Heart right ventricle (tissue), 16 donors: Measurements from ENCODE around the gene LTB4R. TPM values are rescaled to one million over a fixed set of nuclear protein-coding genes. Genes with fewer than 3 reads are reported as not detected.
A peak's percentile ranks its signal among the peaks of the same experiment; 100 is the strongest.

Experiments used
- ATAC-seq, 8 donors: fragments of 200-7000 bp; cut with Tn5 transposase; one replicate each; pipeline ENCODE4 v1.9.1; 2020; ENCODE audit warnings: mild to moderate bottlenecking in 8 of 8, moderate library complexity in 8 of 8, moderate number of reproducible peaks in 1 of 8
- DNase-seq, 2 donors: peaks; one replicate each; pipeline ENCODE4 v3.0.0-alpha.2; 2020
- H3K27ac ChIP-seq, 10 donors: fragments of 200-600 bp; sonication (generic) in 2 of 10; one replicate each; pipeline versions ENCODE4 v1.5.0 to v1.8.0; 2020 to 2022; ENCODE audit warnings: mild to moderate bottlenecking in 3 of 10
- H3K27me3 ChIP-seq, 7 donors: fragments of 200-600 bp; one replicate each; pipeline ENCODE4 v1.8.0; 2021 to 2022; ENCODE audit warnings: mild to moderate bottlenecking in 2 of 7
- H3K36me3 ChIP-seq, 9 donors: fragments of 200-600 bp; sonication (generic) in 1 of 9; one replicate each; pipeline versions ENCODE4 v1.5.0 to v1.8.0; 2020 to 2022; ENCODE audit warnings: mild to moderate bottlenecking in 2 of 9
- H3K4me1 ChIP-seq, 9 donors: fragments of 200-600 bp; sonication (generic) in 1 of 9; one replicate each; pipeline versions ENCODE4 v1.5.0 to v1.8.0; 2020 to 2022; ENCODE audit warnings: mild to moderate bottlenecking in 4 of 9
- H3K4me3 ChIP-seq, 10 donors: fragments of 200-600 bp; sonication (generic) in 2 of 10; one replicate each; pipeline versions ENCODE4 v1.5.0 to v1.8.0; 2020 to 2022; ENCODE audit warnings: mild to moderate bottlenecking in 7 of 10, moderate library complexity in 2 of 10
- H3K9me3 ChIP-seq, 11 donors: fragments of 200-600 bp in 10 of 11; sonication (generic) in 2 of 11; one replicate each; pipeline versions ENCODE4 v1.5.0 to v1.8.0; 2013 to 2022; ENCODE audit warnings: mild to moderate bottlenecking in 2 of 11, control low read depth in 1 of 11, moderate library complexity in 1 of 11
- WGBS, 2 donors: extraction: QIAGEN DNeasy Blood & Tissue Kit; methylation state at CpG; one replicate each; pipeline ENCODE4 v1.1.7; 2013; ENCODE audit warnings: inconsistent platforms in 1 of 2; 5-methylcytosine and 5-hydroxymethylcytosine counted together
- intact Hi-C, 10 donors: fragments of 100-400 bp; cut with DNase I; formaldehyde crosslinking; loops; one replicate each; pipeline versions ENCODE4 v1.11.1 to v1.14.2; 2022
- polyA plus RNA-seq, 2 donors: library from polyadenylated mRNA; stranded (reverse); fragments of 200-250 nt; gene quantifications; one replicate each; pipeline ENCODE4 v1.2.3, GENCODE V29; 2013
- total RNA-seq, 10 donors: library from RNA; stranded (reverse); fragmentation: NEBNext Ultra II Directional in 3 of 10; extraction: Animal tissue kit (Norgen Biotek cat#: 25700) in 3 of 10; gene quantifications; one replicate each; pipeline versions ENCODE4 v1.2.1 to v1.2.4, GENCODE V29; 2021 to 2023
- TF ChIP-seq, protein P1 (sequence below), 9 donors: fragments of 200-600 bp; sonication (generic) in 2 of 9; IDR thresholded peaks; one replicate each; pipeline versions ENCODE4 v1.5.0 to v1.8.0; 2021 to 2022; ENCODE audit warnings: antibody characterized with exemption in 9 of 9, mild to moderate bottlenecking in 5 of 9, moderate library complexity in 1 of 9
- donor health status: Arrhythmogenic right ventricular cardiomyopathy.
- donor health status: ischemic (EF 13 %, LVEDD 7.1; RV severe dilation, severe dysfunction).
- donor health status: healthy with polysubstance abuse.
- donor health status: DM: no; HTN: yes; CAD: no.
- donor health status: DM: no; HTN: no; CAD: no.
- donor health status: ischemic (EF 25% LVEDD 6.9; RV normal size, moderate dysfunction).
- donor health status: ischemic (EF 25% LVEDD 5.7; RV mildly dilated, moderate dysfunction).
- donor health status: healthy.
- donor health status: DM: yes; HTN: yes; CAD: no.
- donor health status: Ischemic cardiomyopathy.
- donor health status: ischemic (EF 35%, LVEDD 5.7; RV mildly dilated, moderate dysfunction).
- donor health status: nonischemic (EF 11% LVEDD 7.7; RV severe dilation, severe dysfunction).
- donor health status: DM: yes; HTN: yes; CAD: no.
- donor health status: PGD.
- donor health status: ischemic (EF 29% LVEDD 5.4; RV normal size, mild dysfunction).
- donor health status: nonischemic (EF 23%, LVEDD 6.1; RV moderate dilation, normal function).

The LTB4R gene
- total and polyA plus RNA-seq, 12 donors: 0.76 to 3.7 (median 2.0) TPM

GRCh38 chr14:24316597-24316950 lies 5.3 kb downstream of the LTB4R start:
- Histone ChIP-seq H3K27ac (peak overlapping the region in 8 of 10 donors; percentile 50 to 88 (median 74)), H3K27me3 (peaks cover 0 to 38% (median 4%) of the 10 kb centered on the region in 7 donors)

DNA sequence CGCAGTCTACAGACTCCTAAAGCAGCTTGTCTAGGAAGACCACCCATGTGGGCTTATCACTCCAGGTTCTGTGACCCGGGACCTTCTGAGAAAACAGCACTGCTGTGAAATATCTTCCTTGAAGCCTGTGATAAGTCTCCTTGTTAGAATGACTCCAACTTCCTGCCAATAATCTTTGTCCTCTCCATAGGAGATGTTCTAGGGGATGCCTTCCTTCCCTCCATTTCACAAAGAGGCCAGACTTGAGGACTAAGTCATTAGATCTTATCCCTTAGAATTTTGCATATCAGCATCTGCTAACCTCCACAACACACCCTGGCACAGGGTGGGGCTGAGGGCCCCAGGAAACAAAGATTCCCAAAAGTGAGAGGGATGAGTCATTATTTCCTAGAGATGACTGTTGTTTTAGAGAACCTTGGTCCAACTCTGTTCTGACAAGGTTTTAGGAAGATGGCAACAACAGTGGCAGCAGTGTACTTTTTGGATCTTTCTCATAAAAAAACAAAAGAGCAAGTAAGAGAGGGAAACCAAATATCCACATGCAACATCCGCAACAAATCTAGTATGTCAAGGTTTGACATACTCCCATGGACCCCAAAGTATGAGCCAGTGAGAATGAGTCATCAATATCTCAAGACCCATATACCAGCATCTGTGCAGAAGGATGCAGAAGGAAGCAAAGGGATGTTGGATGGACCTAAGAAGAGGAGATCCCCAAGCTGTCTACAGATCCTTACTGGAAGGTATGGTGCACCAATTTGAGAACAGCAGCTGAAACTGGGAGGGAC lies 6.0 kb downstream of the LTB4R start:
- Histone ChIP-seq H3K27me3 (peaks cover 0 to 38% (median 4%) of the 10 kb centered on the region in 7 donors), H3K36me3 (peaks cover 0 to 48% (median 0%) of the 10 kb centered on the region in 9 donors), H3K9me3 (no peaks in the 10 kb centered on the region), H3K4me1 (peaks cover 11 to 68% (median 47%) of the 10 kb centered on the region in 9 donors), H3K4me3 (no peak overlapping the region), H3K27ac (peak overlapping the region in 2 of 10 donors; percentile 82 to 88)
- intact Hi-C loops: loop anchor here in 1 of 10 donors (5.0 kb wide), 1 partner anchor 120 kb away; no protein-coding TSS in a partner anchor
- ATAC-seq: no peak
- TF ChIP-seq, protein P1, sequence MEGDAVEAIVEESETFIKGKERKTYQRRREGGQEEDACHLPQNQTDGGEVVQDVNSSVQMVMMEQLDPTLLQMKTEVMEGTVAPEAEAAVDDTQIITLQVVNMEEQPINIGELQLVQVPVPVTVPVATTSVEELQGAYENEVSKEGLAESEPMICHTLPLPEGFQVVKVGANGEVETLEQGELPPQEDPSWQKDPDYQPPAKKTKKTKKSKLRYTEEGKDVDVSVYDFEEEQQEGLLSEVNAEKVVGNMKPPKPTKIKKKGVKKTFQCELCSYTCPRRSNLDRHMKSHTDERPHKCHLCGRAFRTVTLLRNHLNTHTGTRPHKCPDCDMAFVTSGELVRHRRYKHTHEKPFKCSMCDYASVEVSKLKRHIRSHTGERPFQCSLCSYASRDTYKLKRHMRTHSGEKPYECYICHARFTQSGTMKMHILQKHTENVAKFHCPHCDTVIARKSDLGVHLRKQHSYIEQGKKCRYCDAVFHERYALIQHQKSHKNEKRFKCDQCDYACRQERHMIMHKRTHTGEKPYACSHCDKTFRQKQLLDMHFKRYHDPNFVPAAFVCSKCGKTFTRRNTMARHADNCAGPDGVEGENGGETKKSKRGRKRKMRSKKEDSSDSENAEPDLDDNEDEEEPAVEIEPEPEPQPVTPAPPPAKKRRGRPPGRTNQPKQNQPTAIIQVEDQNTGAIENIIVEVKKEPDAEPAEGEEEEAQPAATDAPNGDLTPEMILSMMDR (IDR thresholded peaks at IDR 0.05): no peak
- no peak for DNase-seq
- 75 to 81% methylated on average over 3 of the region's 3 CpGs for WGBS, 2 donors

More at GRCh38 chr14:24316597-24316950, 5.3 kb downstream of the LTB4R start:
- ATAC-seq (peak in 5 of 8 donors; percentile 1 to 12 (median 3)), DNase-seq (no peak)
- intact Hi-C loops: loop anchor here in 1 of 10 donors (5.0 kb wide), 1 partner anchor 121 kb away; no protein-coding TSS in a partner anchor
- WGBS, 2 donors: 44 to 52% methylated on average over 18 of the region's 18 CpGs
- peak overlapping the region in 3 of 10 donors; percentile 20 to 21 (median 20) for H3K4me3 ChIP-seq
- TF ChIP-seq, protein P1 (IDR thresholded peaks at IDR 0.05): no peak
- peaks cover 0 to 40% (median 0%) of the 10 kb centered on the region in 9 donors for H3K36me3 ChIP-seq
- no peaks in the 10 kb centered on the region for H3K9me3 ChIP-seq
- H3K4me1 ChIP-seq: peaks cover 11 to 76% (median 55%) of the 10 kb centered on the region in 9 donors

- intact Hi-C loops: no loop called here
- no peaks in the 10 kb centered on the region for H3K9me3 ChIP-seq
- whole genome bisulfite sequencing, 2 donors: 88 to 90% methylated on average over 14 of the region's 14 CpGs
- H3K36me3 ChIP-seq: peaks cover 0 to 87% (median 0%) of the 10 kb centered on the region in 9 donors
- H3K4me1 ChIP-seq: peaks cover 1 to 28% (median 8%) of the 10 kb centered on the region in 9 donors
- DNase-seq (no peak), ATAC-seq (no peak)
- no peak overlapping the region for H3K27ac ChIP-seq
- peaks cover 0 to 34% (median 4%) of the 10 kb centered on the region in 7 donors for H3K27me3 ChIP-seq
- TF ChIP-seq, protein P1 (IDR thresholded peaks at IDR 0.05): no peak
- no peak overlapping the region for H3K4me3 ChIP-seq
These were observed 10.1 kb downstream of the LTB4R start for GRCh38 chr14:24321212-24321975.

- H3K27ac ChIP-seq: no peak overlapping the region
- H3K4me3 ChIP-seq: no peak overlapping the region
- TF ChIP-seq, protein P1 (IDR thresholded peaks at IDR 0.05): no peak
- no peaks in the 10 kb centered on the region for H3K9me3 ChIP-seq
- peaks cover 0 to 97% (median 0%) of the 10 kb centered on the region in 9 donors for H3K36me3 ChIP-seq
- no peak for DNase-seq
- peaks cover 0 to 27% (median 0%) of the 10 kb centered on the region in 9 donors for H3K4me1 ChIP-seq
- no peak for ATAC-seq
- H3K27me3 ChIP-seq: peaks cover 0 to 21% (median 1%) of the 10 kb centered on the region in 7 donors
- intact Hi-C loops: no loop called here
- 75 to 77% methylated on average over 9 to 10 of the region's 10 CpGs for WGBS, 2 donors
These were observed 11.4 kb downstream of the LTB4R start for GRCh38 chr14:24322672-24323071.
